ENCODE data around the gene MYOZ2.
"Not testable (repeated sequence)": the region's sequence is repeated elsewhere in the genome, so short reads cannot be mapped to it uniquely, and the experiment has no call there.

DNA sequence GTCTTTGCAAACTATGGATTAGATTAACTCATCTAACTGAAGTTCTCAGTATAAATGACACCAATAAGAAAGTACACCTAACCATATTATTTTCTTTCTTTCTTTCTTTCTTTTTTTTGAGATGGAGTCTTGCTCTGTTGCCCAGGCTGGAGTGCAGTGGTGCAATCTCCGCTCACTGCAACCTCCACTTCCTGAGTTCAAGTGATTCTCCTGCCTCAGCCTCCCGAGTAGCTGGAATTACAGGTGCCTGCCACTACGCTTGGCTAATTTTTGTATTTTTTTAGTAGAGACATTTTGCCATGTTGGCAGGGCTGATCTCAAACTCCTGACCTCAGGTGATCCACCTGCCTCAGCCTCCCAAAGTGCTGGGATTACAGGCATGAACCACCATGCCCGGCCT is 5.7 kb downstream of the MYOZ2 start:
- TF ChIP-seq EZH2 (IDR thresholded peaks at IDR 0.05; ENCODE audit: insufficient read depth, poor library complexity, severe bottlenecking); EZH2phosphoT487 (IDR thresholded peaks at IDR 0.05; ENCODE audit: insufficient read depth, low read depth): not testable (repeated sequence)

Data from GM23248 (cell line).